Stimulated activated CD4-positive, alpha-beta T cell treated with anti-CD3 and anti-CD28 coated beads, Interleukin-2, amount 100 ng/mL, for 24 hours (primary cell): ENCODE data around the gene MAPK1.
"Not testable (repeated sequence)": the region's sequence is repeated elsewhere in the genome, so short reads cannot be mapped to it uniquely, and the experiment has no call there.

ENCODE experiments used
- DNase-seq, 2 donors: peaks; one replicate each; pipeline ENCODE4 v3.0.0-alpha.2; 2020

Gene MAPK1

DNA sequence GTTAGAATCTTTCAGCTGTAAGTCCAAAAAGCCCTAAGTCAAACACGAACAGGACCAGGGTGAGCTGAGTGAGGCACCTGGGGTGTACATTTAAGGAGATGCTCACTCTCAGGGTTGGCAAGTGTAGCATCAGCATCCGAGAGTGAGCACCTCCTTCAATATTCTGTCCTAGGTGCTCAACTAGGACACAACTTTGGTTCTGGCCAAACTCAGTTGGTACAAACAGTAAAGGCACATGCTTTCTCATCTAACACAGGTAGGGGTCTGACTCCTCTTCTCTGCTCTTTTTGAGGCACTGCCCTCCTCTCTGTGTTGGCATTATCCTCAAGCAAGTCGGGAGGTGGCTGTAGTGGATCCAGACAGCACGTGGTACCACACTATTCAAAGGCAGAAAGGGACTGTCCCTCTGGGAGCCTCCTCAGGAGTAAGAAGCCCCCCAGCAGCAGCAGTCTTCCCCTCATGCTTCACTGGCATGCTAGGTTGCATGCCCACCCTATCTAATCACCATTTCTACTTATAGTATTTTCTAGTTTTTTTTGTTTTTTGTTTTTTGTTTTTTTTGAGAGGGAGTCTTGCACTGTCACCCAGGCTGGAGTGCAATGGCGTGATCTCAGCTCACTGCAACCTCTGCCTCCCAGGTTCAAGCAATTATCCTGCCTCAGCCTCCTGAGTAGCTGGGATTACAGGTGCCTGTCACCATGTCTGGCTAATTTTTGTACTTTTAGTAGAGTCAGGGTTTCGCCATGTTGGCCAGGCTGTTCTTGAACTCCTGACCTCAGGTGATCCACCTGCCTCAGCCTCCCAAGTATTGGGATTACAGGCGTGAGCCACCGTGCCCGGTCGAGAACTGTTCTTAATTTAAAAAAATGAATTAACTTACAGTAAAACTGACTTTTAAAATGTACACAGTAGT, 14.7 kb upstream of the MAPK1 start:
- DNase-seq = no peak

DNA sequence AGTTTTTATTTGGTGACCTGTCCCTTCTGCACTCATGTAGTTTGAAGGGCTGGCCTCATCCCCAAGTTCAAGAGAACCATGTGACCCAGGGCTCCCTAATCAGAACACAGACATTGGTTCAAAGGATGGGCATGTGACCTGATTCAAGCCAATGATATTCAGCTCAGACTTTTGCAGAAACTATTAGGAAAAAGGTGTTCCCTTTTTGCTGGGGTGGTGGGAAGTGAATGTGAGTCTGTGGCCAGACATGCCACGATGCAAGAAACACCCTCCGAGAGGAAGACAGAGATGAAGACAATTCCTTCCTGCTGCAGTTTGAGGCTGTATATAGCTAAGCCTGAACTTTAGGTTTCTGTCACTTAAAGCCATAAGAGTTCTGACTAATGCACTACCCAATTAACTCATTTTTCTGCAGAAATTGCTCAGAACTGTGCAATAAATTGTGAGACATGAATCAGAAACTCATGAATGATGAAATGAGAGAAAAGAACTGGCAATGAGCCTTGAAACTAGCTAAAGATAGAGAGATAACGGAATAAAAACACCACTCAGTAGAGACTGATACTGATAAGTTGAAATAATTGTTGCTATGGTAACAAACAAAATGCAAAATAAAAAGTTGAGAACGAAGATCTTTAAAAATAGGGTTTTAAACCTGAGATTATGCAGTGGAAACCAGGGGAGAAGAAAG, 9.2 kb upstream of the MAPK1 start:
- peak; percentile 45 to 54 for DNase-seq

GRCh38 chr22:21874953-21875352, 7.5 kb upstream of the MAPK1 start:
- not testable (repeated sequence) for DNase-seq

GRCh38 chr22:21873619-21874018, 6.2 kb upstream of the MAPK1 start:
- no peak for DNase-seq

- DNase-seq = not testable (repeated sequence)
Measured at GRCh38 chr22:21872741-21873140, 5.3 kb upstream of the MAPK1 start.

DNA sequence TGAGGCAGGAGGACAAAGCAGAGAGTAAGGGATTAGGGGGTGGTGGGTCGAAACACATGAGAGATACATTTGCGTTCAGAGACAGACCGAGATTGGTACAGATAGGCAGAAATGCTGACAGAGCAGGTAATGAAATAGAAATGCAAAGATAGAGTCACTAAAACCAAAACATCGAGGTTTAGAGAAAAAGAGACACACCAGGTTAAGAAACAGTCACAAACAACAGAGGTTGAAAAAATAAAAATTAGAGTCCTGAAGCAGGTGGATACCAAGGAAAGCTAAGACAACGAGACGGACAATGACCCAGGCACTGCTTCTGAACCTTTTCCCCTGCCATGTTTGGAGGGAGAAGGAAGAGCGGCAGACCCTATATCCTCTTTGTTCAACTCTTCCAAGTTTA, 1.2 kb upstream of the MAPK1 start:
- no peak for DNase-seq

DNA sequence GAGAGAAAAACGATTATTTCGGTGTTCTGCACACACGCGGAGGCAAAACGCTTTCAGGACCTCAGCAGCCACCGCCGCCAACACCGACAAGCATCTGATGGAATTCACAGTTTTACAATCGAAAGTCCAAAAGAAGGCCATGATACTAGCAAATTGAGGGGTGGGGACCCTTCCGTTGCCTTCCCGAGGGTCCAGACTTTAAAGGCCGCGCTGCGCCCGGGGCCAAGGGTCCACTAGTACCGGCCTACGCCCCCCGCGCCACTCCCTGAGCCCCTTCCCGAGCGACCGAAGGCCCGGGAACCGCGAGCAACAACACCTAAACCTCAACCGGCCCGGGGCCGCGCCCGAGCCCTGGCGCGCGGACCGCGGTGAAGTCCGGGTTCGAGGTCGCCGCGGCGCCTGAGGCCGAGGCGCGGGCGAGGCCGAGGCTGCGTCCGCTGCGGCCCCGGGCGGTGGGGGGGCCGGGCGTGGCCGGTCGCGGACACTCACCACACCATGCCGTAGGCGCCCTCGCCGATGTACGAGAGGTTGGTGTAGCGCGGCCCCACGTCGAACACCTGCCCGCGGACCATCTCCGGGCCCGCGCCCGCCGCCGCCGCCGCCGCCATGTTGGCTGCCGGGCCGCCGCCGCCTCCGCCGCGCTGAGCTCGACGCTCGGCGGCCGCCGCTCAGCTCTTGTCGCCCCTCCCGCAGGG, 465 bp downstream of the MAPK1 start:
- DNase-seq = peak; percentile 36 to 46

GRCh38 chr22:21865041-21865440, 2.4 kb downstream of the MAPK1 start:
- peak in 1 of 2 donors; percentile 41 for DNase-seq

DNA sequence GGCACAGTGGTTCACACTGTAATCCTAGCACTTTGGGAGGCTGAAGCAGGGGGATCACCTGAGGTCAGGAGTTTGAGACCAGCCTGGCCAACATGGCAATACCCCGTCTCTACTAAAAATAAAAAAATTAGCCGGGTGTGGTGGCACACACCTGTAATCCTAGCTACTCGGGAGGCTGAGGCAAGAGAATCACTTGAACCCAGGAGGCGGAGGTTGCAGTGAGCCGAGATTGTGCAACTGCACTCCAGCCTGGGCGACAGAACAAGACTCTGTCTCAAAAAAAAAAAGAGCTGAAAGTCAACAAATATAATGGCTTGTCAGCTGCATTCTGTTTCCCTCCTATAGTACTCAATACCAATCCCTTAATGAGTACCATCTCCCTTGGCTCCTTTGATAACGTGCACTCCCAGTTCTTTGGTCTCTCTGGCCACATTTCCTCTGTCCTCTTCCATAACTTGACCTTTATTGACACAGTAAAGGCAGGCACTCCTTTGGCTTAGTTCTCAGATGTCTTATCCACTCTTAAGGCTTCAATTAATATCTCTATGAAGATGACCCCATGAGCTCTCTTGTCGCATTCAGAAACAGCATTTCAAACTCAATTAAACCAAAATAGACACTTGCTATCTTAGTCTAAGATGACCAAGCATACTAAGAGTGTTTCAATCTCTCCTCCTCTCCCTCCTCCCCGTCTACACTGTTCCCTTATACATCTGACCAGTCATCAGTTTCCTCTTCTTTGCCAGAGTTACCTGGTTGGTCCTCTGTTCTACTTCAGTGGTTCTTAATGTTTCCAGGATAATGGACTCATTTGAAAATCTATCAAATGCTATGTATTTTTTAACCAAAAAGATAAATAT, 4.8 kb downstream of the MAPK1 start:
- no peak for DNase-seq

- no peak for DNase-seq
Measured at GRCh38 chr22:21861851-21862250, 5.6 kb downstream of the MAPK1 start.

DNA sequence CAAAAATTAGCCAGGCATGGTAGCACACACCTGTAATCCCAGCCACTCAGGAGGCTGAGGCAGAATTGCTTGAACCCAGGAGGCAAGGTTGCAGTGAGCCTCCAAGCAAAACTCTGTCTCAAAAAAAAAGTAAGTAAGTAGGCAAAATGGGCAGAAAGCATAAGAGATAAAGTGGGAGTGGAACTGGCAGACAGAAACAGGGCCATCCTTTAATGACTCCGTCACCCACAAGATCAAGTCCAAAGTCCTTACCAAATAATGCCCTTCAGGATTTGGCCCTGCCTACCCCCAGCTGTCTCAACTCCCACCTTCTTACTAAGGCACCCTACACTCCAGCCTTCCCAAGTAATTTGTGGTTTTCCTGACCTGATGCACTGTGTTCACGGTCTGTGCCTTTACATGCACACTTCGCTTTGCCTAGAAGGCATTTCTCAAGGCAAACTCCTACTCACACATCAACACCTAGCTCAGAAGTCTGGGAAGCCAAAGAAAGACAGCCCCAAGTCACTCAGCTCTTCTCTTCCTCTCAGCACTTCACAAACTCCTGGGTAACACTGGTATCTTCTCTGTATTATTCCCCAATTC, 6.1 kb downstream of the MAPK1 start:
- DNase-seq = no peak

- DNase-seq = no peak
Measured at GRCh38 chr22:21860491-21861039, 6.9 kb downstream of the MAPK1 start.

DNA sequence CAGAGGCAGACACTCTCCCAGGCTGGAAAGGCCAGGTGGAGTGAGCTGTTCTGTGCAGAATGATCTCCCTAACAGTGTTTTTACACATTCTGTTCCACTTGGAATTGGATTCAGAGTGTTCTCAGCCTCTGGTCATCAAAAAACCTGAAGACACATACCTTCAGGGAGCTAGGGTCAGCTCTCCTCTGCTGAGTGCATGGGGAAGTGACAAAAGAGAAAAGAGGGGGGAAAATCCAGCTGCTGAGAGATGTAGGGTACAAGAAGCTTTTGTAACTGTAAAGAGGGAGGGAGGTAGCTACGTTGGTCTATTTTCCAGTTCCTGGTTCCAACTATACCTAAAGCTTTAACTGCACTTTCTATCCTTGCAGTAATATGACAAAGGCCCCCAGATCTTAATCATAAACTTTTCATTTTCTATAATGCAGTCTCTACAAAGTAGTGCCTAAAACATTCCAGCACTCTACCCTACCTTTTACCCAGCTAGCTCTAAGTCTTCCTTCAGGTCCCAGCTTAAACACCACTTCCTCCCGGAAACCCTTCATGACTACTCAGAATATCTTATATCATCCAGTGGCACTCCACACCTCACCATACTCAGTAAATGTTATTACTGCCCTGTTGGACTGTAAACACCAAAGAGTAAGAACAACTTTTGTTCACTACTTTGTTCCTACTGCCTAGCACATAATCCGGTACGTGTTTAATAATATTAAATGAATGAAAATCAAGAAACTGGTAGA, 9.2 kb downstream of the MAPK1 start:
- no peak for DNase-seq

- DNase-seq = no peak
Measured at GRCh38 chr22:21857481-21857914, 9.9 kb downstream of the MAPK1 start.

GRCh38 chr22:21856868-21857267, 10.6 kb downstream of the MAPK1 start:
- DNase-seq = no peak

GRCh38 chr22:21856197-21856596, 11.2 kb downstream of the MAPK1 start:
- no peak for DNase-seq

GRCh38 chr22:21855676-21856075, 11.8 kb downstream of the MAPK1 start:
- DNase-seq = no peak

GRCh38 chr22:21850660-21851059, 16.8 kb downstream of the MAPK1 start:
- DNase-seq = no peak

DNA sequence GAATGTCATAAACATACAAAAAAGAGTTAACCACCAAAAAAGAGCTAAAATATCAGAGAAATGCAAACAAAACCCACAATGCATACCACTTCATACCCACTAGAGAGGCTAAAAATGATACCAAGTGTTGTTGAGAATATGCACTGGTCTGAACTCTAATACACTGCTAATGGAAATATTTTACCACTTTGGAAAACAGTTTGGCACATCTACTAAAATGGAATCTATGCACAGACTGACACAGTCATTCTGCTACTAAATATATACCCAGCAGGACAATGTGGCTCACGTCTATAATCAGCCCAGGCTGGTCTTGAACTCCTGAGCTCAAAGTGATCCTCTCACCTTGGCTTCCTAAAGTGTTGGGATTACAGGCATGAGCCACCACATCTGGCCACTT, 18.0 kb downstream of the MAPK1 start:
- no peak for DNase-seq

DNA sequence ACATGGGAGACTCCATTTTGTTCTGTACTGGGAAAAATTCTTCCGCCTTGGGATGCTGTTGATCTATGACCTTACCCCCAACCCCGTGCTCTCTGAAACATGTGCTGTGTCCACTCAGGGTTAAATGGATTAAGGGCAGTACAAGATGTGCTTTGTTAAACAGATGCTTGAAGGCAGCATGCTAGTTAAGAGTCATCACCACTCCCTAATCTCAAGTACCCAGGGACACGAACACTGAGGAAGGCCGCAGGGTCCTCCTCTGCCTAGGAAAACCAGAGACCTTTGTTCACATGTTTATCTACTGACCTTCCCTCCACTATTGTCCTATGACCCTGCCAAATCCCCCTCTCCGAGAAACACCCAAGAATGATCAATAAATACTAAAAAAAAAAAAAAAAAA, 19.4 kb downstream of the MAPK1 start:
- DNase-seq = not testable (repeated sequence)
